GM18511 (cell line): Measurements from ENCODE around the gene CAMK2D.

Experiments used
- ATAC-seq: cut with Tn5 transposase; IDR thresholded peaks from one replicate; pipeline ENCODE4 v1.9.1; 2021; ENCODE audit warnings: mild to moderate bottlenecking, moderate library complexity; ENCODE audit not compliant: unreplicated experiment

The CAMK2D gene

DNA sequence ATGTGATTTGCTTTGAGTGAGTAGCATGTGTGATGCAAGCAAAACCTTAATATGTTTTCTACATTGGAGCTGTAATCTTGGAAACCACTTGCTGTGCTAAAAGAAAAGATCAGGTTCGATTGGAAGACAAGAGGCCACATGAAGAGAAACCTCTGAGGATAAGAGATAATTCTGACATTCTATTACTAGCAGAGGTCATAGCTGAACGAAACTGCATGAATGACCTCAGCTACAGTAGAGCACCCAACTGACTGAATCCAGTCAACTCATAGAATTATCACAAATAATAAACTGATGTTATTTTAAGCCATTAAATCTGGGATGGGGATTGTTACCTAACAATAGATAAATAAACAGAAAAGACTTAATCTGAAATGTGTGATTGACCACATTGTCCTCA, 147.1 kb downstream of the CAMK2D start:
- ATAC-seq: no peak

DNA sequence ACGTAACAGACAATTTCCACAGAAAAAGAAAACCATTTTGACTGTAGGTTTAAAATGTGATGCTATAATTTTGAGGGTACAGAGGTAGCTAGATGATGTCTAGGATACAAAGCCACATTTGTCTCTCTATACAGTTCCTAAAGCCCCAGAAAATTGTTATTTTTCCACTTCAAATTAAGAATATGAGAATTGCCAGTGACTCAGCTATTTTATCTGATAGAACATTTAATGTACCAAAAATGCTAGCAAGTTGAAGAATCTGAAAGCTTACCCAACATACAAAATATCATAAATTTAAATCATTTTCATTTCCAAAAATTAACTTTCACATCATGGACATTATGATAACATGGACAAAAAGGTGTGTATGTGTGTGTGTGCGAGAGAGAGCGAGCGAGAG, 148.0 kb downstream of the CAMK2D start:
- ATAC-seq: no peak

DNA sequence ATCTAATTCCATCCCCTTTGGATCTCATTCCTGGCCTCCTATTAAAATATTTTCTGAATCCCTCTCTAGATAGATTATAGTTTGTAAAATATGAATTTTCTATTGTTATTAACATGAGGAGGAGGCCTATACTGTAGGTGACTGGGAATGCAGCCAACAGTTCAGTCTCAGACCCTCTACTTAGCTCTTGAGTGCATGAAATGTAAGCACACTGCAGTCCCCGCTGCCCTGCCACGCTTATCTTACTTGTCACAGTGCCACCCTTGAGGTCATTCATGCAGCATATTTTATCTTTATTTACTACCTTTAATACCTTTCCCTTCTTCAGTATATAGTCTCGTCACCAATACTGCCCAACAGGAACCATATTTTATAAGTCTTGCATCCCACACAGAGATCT, 151.0 kb downstream of the CAMK2D start:
- no peak for ATAC-seq

DNA sequence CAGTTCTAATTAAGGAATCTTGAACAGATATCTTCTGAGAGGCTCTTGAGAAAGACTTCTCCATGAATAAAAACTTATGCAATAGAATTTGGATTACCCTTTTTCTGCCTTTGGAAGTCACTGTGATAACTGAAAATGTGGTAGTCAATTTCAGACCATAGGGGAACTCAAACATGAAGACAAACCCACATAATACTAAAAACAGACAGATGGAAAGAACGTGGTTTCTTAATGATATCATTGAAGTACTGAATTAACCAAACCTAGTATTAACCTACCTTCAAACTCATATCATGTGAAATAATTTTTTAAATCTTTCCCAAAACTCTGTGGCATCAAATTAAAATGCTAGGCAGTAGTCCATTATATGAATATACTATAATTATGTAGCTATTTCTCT, 153.5 kb downstream of the CAMK2D start:
- ATAC-seq: peak; percentile 71

DNA sequence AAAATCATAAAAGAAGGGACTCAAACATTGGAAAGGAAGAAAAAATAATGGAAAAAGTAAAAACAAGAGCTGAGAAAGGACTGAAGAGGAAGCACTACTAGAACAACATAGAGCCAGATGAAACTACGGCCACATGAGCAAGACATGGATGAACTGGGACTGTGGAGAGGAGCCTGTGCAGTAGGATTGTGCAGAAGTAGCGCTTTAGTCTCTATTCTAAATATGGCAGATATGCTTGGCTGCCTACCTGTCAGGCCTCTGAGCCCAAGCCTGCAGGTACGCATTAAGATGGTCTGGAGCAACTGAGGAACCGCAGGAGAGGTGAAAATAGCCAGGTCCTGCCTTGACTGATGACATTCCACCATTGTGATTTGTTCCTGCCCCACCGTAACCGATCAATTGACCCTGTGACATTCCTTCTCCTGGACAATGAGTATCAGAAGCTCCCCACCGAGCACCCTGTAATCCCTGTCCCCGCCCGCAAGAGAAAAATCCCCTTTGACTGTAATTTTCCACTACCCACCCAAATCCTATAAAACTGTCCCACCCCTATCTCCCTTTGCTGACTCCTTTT, 154.3 kb downstream of the CAMK2D start:
- no peak for ATAC-seq

DNA sequence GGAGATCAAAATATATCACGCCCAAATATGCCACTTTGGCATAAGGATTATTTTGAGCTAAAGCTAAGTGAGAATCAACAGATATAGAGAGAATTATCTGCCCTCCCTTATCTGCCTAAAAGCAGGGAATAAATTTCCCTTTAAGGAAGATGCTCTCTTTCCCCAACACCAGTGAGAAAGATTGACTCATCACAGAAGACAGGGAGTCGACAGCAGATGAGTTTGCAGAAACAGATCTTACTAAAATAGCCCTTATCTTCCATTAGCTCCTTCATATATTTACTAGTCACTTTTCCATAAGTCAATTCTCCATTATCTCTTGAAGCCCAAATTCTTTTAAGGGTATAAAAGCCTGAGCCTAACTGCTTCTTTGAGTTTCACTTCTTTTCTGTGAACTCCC, 156.6 kb downstream of the CAMK2D start:
- ATAC-seq: no peak

DNA sequence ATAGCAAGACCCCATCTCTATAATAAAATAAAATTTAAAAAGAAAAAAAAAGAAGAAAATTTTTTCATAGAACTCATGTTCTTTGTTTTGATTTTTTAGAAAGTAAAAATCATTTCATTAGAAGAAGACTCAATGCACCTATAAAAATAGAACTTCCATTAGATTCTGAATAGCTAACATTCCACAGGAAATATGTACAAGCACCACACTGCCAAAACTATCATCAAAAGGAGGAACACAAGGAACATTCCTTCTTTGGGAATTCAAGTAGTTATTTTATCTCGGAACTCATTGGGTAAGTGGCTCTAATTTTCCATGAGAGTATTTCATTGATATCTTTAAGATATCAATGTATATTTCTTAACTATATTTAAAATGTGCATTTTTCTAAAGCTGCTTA, 157.6 kb downstream of the CAMK2D start:
- ATAC-seq: no peak

DNA sequence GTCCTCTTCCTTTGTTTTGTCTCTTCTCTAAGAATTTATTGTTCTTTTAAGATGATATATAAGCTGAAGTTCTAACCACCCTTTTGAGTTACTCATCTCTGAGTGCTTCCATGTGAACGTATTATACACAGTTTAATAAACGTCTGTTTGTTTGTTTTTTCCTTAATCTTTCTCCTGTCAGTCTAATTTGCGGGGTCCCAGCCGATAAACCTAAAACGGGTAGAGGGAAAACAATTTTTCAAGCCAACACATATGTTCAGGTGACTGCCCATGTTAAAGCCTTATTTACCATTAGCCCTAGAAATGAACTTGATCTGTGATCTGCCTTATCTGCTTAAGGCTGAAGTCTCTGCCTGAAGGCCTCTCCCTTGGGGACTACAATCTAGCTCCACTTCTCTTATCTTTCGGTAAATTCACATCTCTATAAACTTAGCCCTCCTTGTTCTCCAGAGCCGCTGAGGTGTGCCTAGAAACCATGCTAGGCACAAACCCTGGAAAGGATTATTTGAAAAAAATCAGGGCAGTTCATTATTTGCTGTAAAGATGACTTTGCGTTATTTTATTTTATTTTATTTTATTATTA, 158.8 kb downstream of the CAMK2D start:
- ATAC-seq: no peak

DNA sequence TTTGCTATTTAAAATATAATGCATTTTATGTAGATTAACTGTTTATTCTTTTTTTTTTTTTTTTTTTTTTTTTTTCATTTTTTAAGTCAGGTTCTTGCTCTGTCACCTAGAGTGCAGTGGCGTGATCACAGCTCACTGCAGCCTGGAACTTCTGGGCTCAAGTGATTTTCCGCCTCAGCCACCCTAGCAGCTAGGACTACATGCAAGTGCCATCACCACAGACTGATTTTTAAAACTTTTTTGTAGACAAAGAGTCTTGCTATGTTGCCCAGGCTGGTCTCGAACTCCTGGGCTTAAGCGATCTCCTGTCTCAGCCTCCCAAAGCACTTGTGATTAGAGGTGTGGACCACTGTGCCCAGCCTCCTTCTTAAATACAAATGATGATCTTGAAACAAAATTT, 159.9 kb downstream of the CAMK2D start:
- no peak for ATAC-seq

DNA sequence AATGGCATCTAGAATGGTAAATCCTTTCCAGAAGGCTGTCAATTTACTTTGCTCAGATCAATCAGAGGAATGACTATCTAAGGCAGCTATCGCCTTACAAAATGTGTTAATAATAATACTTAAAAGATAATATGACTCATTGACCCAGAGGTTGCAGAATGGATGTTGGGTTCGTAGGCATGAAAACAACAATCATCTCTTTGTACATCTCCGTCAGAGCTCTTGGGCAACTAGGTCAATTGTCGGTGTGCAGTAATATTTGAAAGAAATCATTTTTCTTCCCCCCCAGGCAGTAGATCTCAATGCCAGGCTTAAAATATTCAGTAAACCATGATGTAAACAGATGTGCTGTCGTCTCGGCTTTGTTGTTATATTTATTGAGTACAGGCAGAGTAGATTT, 165.1 kb downstream of the CAMK2D start:
- no peak for ATAC-seq

DNA sequence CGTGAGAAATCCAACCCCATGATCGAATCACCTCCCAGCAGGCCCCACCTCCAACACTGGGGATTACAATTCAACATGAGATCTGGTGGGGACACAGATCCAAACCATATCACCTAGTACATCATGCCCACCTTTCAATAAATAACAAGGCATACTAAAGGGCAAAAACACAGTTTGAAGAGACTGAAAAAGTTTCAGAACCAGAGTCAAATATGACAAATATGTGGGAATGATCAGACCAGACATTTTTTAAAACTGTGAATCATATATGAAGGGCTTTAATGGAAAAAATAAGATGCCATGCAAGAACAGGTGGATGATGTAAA, 167.3 kb downstream of the CAMK2D start:
- no peak for ATAC-seq

DNA sequence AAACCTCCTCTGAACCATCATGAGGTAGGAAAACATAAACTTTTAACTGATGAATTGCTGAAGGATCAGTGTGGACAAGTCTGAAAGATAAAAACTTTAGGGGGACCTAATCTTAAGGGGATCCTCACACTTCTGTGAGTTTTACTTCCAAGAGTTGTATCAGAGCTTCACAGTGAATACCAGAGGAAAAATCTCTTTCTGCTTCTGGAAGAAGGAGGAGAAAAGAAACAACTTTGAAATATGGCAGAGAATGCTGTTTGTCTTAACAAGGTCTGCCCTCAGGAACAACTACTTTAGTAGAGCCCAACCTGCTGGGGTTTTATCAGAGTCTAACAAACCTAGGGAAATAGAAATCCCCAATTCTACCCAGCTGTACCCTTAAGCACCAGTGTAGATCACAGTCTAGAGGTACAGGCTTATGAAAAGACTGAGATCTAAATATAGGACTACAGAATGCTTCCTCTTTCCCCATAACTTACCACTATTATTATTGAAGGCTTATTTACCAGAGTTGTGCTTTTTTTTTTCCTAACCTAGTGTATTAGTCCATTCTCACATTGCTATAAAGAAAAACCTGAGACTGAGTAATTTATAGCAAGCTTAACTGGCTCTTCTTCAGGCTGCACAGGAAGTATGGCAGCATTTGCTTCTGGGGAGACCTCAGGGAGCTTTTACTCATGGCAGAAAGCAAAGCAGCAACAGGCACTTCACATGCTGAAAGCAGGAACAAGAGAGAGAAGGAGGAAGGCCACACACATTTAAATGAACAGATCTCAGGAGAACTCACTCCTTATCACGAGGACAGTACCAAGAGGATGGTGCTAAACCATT, 167.9 kb downstream of the CAMK2D start:
- peak; percentile 81 for ATAC-seq

DNA sequence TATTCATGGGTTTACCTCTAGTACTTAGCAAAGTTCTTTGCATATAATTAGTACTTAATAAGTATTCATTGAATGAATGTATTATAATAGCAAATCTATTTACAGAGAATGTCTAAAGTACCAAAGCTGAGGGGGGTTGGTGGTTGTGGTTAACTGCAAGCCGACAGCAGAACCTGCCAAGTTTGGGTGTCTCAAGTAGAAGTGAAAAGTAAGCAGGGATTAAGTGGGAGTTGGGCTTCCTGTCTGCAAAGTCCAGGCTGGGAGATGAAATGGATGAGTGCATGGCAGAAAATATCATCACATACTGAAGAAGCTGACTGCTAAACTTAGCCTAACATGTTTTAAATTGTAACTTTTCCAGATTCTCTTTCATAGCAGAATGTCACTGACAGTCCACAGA, 169.6 kb downstream of the CAMK2D start:
- no peak for ATAC-seq

DNA sequence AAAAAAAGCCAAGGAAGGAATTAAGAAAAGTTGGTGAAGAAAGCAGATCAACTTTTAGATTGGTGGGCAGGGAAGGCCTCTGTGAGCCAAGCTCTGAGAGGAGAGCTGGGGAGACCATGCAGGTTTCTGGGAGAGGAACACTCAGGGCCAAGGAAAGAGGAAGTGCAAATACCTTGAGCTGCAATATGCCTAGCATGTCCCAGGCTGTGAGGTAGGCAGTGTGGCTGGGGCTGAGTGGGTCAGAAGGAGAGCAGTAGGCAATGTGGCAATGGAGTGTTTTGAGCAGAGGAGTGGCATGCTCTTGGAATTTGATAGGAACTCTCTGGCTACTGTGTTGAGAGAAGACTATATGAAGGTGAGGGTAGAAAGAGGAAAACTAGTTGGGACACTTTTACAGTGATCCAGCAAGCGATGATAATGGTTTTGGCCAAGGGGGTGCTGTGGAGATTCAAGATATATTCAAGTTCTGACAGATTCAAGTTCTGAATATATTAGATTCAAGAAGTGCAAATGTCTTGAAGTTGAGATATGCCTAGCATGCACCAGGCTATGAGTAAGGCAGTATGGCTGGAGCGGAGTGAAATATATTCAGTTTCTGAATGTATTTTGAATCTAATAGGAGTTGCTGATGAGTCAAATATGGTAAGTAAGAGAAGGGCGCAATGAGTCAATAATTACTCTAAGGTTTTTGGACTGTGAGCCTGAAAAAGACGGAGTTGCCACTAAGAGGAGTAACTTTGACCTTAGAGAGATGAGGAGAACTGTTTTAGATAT, 172.5 kb downstream of the CAMK2D start:
- ATAC-seq: peak; percentile 50

DNA sequence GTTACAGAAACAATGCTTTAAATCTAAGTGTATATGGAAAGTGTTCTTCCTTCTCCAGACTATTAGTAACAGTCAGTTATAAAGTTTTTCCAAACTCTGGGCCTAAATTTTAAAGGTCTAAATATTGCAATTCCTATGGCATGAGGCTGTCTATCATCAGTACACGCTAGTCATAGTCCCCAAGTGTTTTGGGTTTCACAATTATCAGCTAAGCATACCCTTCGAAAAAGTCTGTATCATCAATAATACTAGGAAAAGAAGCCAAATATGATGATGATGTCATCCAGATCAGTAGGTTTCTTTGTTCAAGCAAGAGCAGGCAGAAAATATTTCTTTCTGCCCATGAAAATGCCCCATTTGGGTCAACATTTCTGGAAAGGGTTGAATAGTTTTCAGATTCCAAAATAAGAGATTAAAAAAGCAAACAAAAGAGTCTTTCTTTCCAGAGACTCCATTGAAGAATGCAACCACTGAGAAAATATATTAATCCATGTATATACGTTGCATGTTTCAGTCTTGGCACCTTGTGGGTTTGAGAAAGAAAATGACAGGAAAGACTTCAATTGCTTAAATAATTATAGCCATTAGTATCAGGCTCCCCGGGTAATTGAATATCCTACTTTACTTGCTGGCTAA, 173.8 kb downstream of the CAMK2D start:
- no peak for ATAC-seq

DNA sequence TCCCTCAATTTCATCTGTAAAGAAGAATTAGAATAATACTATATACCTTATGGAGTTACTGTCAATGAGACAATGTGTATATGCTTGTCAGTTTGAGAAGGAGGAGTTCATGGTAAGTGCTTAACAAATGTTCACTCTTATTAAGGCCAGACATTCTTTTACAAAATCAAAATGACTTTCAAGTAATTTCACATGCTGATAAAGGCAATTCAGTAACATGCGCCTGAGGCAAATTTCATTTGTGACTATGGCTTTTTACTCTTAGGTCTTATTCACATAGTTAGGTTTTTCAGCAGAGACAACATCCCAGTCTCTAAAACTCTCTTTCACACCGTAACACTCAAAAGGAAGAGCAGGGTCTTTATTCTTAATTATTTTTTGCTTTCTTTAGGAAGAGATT, 174.4 kb downstream of the CAMK2D start:
- ATAC-seq: no peak

DNA sequence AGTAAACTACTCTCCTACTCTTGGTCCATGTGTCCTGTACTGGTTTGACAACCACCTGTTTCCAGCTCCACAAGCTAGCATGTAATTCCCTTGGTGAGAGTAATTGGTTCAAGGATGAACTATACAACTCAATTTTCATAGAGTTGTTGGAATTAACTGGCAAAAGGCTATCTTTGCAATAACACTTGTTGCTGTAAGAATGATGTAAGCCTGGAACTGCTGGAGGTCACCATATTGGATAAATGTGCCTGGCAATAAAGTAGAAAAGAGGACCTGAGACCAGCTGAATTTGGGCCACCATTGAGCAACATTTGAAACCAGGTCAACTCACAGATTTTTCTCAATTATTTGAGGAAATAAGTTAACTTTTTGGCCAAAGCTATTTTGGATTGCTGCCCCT, 175.5 kb downstream of the CAMK2D start:
- no peak for ATAC-seq

DNA sequence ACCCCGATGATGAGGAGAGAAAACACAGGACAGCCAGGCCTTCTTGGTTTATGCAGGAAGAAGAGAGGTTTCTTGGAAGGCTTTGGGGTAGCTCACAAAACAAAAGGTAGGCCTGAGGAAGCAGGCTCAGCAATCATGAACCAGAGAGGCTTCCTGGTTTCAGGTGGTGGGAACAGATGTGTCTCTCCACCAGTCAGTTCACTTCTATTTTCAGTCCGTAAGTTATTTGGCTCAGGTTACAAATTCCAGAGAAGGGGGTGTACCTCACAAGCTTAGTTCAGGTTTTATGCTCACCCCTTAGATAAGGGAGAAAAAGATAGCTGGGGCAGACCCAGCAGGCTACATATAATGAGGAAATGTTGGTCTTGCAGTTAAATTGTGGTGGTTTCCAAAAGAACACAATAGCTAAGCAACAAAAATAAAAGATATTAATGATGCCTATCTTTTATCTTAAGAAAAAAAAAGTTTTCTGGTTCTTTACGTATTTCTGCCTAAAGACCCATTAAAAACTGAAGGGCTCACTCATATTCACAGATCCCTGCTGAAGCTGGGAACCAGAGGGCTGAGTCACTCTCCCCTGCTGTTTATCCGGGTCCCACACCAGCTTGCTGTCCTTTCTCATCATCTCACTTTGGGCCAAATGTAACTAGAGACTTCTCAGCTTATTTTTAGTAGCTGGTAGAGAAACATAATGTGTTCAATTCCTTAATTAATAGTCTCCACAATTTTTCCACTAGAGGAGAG, 177.0 kb downstream of the CAMK2D start:
- ATAC-seq: no peak

DNA sequence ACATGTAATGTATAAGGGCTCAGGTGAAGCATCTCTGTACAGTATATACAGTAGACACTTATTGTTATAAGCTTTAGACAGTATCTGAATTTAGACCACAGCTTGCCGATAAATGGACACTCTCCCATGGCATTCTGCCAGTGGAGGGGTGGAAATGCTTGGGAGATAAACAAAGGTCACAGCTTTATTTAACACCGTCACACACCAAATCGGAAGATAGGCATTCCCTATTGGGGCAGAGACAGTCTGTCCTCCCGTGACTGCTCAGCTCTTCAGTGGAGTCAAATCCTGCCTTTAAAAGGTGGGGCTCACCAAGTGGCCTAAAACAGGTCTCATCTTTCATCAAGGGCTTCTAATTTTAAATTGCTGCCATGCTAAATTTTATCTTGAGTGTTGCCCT, 178.8 kb downstream of the CAMK2D start:
- no peak for ATAC-seq

DNA sequence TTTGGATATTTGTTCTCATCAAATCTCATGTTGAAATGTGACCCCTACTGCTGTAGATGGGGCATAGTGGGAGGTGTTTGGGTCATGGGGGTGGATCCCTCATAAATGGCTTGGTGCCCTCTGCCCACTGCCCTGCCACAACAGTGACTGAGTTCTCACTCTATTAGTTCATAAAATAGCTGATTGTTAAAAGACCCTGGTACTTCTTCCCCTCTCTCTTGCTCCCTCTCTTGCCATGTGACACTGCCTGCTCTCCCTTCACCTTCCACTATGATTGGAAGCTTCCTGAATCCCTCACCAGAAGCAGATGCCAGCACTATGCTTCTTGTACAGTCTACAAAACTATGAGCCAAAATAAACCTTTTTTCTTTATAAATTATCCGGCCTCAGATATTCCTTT, 182.2 kb downstream of the CAMK2D start:
- ATAC-seq: no peak
